ENCODE data around the gene DEFB121. TPM values are rescaled to one million over a fixed set of nuclear protein-coding genes. Genes with fewer than 3 reads are reported as not detected.

The DEFB121 gene
- total and polyA plus RNA-seq, 2 of the 8 experiments (the other 6 are each of a cell fraction or from before 2014, with no cell fraction given) = not detected

DNA sequence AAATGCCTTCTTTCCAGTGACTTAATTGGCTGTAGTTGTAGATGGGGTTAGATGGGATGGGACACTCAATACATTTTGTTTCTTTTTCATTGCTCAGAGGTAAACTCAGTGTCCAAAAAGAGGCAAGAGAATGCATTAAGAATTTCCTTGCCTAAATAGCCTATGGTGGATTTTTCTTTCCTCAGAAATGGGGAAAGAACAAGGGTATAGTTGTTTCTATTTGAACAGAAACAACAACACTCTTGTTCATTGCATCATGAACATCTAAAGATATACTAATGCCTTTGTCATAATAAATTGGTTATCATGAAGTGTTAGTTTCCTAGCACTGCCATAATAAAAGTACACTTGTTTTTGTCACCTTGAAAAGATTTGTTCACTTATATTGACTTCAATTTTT, 19.8 kb upstream of the DEFB121 start:
- Histone ChIP-seq H3K4me2 (ENCODE audit: insufficient read depth in 1 of 2, low read depth in 2 of 2, low read length in 2 of 2) (no peak overlapping the region), H4K5ac (ENCODE audit: insufficient read length, low read depth, low read length) (no peak overlapping the region), H3K9me3 (ENCODE audit: insufficient read depth in 2 of 2, low read depth in 1 of 2, low read length in 1 of 2) (peaks cover 48 to 57% of the 10 kb centered on the region in 2 experiments), H2BK5ac (ENCODE audit: low read depth, low read length) (no peak overlapping the region), H2AK5ac (ENCODE audit: low read depth, low read length) (no peak overlapping the region), H3K79me2 (ENCODE audit: control insufficient read depth in 1 of 2, insufficient read depth in 2 of 2, low read length in 2 of 2) (no peaks in the 10 kb centered on the region), H3K9ac (replicated peaks in 1 of 4; ENCODE audit: extremely low read depth in 1 of 4, low read depth in 3 of 4, low read length in 3 of 4) (no peak overlapping the region), H3K27ac (ENCODE audit: low read depth, low read length) (no peak overlapping the region), H3K18ac (ENCODE audit: extremely low read depth, low read length) (no peak overlapping the region), H4K8ac (ENCODE audit: extremely low read depth, insufficient read depth, low read length) (no peak overlapping the region), H2BK15ac (ENCODE audit: low read length) (no peak overlapping the region), H3K56ac (replicated peaks; ENCODE audit: insufficient read length, low read depth, low read length) (no peak overlapping the region), H3K14ac (ENCODE audit: insufficient read length) (no peak overlapping the region), H3K27me3 (replicated peaks in 1 of 4; ENCODE audit: control insufficient read depth in 3 of 4, extremely low read depth in 1 of 4, insufficient read depth in 3 of 4, low read length in 3 of 4) (no peaks in the 10 kb centered on the region), H4K20me1 (replicated peaks in 1 of 2; ENCODE audit: control insufficient read depth in 1 of 2, insufficient read depth in 2 of 2, low read length in 2 of 2) (no peaks in the 10 kb centered on the region), H2BK20ac (ENCODE audit: low read length) (no peak overlapping the region), H3K4ac (replicated peaks; ENCODE audit: insufficient read length, low read depth, low read length) (no peak overlapping the region), H3K36me3 (ENCODE audit: control insufficient read depth in 2 of 4, insufficient read depth in 4 of 4, low read length in 3 of 4) (no peaks in the 10 kb centered on the region), H3K4me3 (ENCODE audit: extremely low read depth in 1 of 4, insufficient read depth in 2 of 4, low read depth in 3 of 4, low read length in 4 of 4) (no peak overlapping the region), H2BK12ac (ENCODE audit: low read depth, low read length) (no peak overlapping the region), H3K23ac (ENCODE audit: insufficient read length) (no peak overlapping the region), H4K91ac (replicated peaks; ENCODE audit: insufficient read length, low read length) (no peak overlapping the region), H2BK120ac (replicated peaks; ENCODE audit: low read depth, low read length) (no peak overlapping the region), H3K79me1 (ENCODE audit: low read depth, low read length) (no peaks in the 10 kb centered on the region), H3K4me1 (replicated peaks in 1 of 4; ENCODE audit: control insufficient read depth in 3 of 4, insufficient read depth in 4 of 4, low read length in 3 of 4) (no peaks in the 10 kb centered on the region), H3K23me2 (ENCODE audit: low read depth, low read length) (no peaks in the 10 kb centered on the region), H2AFZ (ENCODE audit: low read length) (no peak overlapping the region)
- TF ChIP-seq BCL11A (IDR thresholded peaks at IDR 0.05; ENCODE audit: low read depth in 2 of 2, low read length in 2 of 2) (no peak), HDAC6 (IDR thresholded peaks at IDR 0.05; ENCODE audit: low read depth, low read length) (no peak), TAF1 (IDR thresholded peaks at IDR 0.05; ENCODE audit: low read depth, low read length) (no peak), KDM4A (IDR thresholded peaks at IDR 0.05; ENCODE audit: low read depth, low read length, severe bottlenecking) (no peak), SUZ12 (IDR thresholded peaks at IDR 0.05; ENCODE audit: low read length) (no peak), JUND (IDR thresholded peaks at IDR 0.05; ENCODE audit: low read length) (no peak)
- POLR2A ChIA-PET (ENCODE audit: partially characterized antibody) = no interaction called here
- FAIRE-seq (no peak), DNase-seq (ENCODE audit: low read depth in 1 of 2, low spot score in 2 of 2) (no peak)
- CTCF ChIA-PET (ENCODE audit: partially characterized antibody) = no interaction called here
